AG10803 (cell line): ENCODE results near the gene CTNNA1.

Experiments
- DNase-seq: peaks from one replicate; pipeline ENCODE4 v3.0.0; 2010; ENCODE audit warnings: low read depth
- H3K4me3 ChIP-seq: 2 replicates; pipeline ENCODE4 v1.5.1; 2011; ENCODE audit warnings: mild to moderate bottlenecking, low read length, control low read depth
- TF ChIP-seq, protein P1 (sequence below): conservative IDR thresholded peaks from 2 replicates; pipeline ENCODE4 v1.5.1; 2011; ENCODE audit warnings: mild to moderate bottlenecking, low read length, control low read depth, inconsistent platforms

CTNNA1 gene

DNA sequence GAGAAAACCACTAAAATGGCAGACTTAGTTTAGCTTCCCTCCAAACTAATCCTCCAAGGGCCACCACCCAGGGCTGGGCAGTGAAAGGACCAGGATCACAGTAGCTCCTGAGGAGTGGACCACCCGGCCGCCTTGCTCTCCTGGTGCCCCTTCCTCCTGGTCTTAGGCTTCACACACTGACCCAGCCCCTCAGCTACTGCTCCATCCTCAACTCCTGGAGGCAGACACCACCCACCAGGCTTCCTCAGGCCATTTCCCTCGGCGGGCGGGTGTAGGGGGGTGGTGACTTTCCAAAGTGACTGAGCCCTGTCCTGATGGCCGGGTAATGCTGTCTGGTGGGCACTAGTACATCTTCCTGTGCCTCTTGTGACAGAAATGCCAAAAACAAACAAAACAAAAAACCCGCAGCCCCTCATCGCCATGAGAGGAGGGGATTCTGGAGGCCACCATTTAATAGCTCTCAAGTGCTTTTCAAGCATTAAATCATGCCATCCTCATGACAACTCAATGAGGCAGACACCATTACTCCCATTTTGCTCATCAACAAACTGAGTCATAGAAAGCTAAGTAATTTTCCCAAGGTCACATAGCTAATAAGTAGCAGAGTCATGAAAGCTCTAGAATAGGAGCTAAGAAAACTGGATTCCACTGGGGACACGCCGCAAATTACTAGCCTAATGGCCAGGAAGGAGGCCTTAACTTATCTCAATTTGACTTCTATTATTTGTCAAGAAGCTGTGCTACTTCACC lies 213.2 kb downstream of the CTNNA1 start:
- no peak for DNase-seq
- H3K4me3 ChIP-seq: no peak overlapping the region
- TF ChIP-seq, protein P1, sequence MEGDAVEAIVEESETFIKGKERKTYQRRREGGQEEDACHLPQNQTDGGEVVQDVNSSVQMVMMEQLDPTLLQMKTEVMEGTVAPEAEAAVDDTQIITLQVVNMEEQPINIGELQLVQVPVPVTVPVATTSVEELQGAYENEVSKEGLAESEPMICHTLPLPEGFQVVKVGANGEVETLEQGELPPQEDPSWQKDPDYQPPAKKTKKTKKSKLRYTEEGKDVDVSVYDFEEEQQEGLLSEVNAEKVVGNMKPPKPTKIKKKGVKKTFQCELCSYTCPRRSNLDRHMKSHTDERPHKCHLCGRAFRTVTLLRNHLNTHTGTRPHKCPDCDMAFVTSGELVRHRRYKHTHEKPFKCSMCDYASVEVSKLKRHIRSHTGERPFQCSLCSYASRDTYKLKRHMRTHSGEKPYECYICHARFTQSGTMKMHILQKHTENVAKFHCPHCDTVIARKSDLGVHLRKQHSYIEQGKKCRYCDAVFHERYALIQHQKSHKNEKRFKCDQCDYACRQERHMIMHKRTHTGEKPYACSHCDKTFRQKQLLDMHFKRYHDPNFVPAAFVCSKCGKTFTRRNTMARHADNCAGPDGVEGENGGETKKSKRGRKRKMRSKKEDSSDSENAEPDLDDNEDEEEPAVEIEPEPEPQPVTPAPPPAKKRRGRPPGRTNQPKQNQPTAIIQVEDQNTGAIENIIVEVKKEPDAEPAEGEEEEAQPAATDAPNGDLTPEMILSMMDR: no peak

DNA sequence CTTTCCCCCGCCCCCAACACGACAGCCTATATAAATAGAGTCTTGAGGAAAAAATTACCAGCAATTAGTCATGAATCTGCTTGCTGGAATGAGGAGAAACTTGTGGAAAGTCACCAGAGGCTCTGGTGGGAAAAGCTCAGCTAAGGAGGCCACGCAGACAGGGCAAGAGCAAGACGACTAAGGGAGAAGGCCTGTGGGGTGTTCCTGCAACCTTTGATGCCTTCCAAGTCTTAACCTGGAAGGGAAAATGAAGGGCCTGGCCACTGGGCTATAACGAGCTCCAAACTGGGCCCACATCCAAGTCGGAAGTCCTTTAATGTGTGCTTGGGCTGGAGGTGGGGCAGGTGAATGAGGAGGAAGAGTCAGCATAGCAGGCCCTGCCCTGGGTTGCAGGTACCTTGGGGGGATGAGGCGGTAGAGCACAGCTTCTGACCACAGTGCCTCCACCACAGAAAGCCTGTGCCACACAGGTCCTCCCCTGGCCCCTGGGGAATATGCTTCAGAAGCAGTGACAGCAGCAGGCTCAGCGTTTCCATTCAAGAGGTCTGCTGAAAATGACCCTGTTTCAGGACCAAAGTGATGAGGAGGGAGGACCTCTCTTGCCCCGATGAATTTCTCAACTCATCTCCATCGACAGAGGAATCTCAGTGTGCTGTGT lies 214.7 kb downstream of the CTNNA1 start:
- DNase-seq: no peak
- no peak overlapping the region for H3K4me3 ChIP-seq
- TF ChIP-seq, protein P1: no peak

DNA sequence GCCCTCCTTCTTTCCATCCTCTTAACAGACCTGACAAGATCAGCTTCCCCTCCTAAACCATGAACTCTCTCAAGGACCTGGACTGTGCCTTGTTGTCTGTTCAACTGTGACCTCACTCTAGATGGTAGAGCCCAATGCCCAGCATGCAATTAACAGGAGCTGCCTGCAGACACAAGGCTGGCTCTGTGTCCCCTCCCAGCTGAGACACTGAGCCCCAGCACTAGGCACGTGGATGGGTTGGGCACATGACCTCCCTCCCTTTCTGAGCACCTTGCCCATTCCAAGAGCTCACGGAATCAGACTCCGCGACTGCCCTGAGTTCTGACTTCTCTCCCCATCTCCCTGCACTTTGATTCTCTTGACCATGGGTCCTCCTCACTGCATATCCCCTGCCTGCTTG lies 215.4 kb downstream of the CTNNA1 start:
- no peak for DNase-seq
- TF ChIP-seq, protein P1: no peak
- no peak overlapping the region for H3K4me3 ChIP-seq

- DNase-seq: no peak
- TF ChIP-seq, protein P1: no peak
- no peak overlapping the region for H3K4me3 ChIP-seq
These were observed 216.2 kb downstream of the CTNNA1 start for GRCh38 chr5:138969323-138970002.

GRCh38 chr5:138972230-138972629 lies 219.0 kb downstream of the CTNNA1 start:
- peak; percentile 90 for DNase-seq
- TF ChIP-seq, protein P1: no peak
- no peak overlapping the region for H3K4me3 ChIP-seq

GRCh38 chr5:138972836-138973235 lies 219.6 kb downstream of the CTNNA1 start:
- H3K4me3 ChIP-seq: no peak overlapping the region
- TF ChIP-seq, protein P1: no peak
- no peak for DNase-seq
